Adrenal gland (tissue), 5 donors: Measurements from ENCODE around the gene PPOX.

Experiments used
- CTCF ChIP-seq, 6 experiments: fragments of 450-650 bp in 4 of 6; fragments of 200-600 bp in 2 of 6; sonication (generic) in 1 of 6; IDR thresholded peaks; 1 replicate in 5 of 6; 2 replicates in 1 of 6; pipeline versions ENCODE4 v1.5.1 to v1.8.0; 2016 to 2021; ENCODE audit warnings: antibody characterized with exemption in 6 of 6, mild to moderate bottlenecking in 2 of 6, moderate library complexity in 1 of 6
- POLR2A ChIP-seq, 2 donors: fragments of 450-650 bp; IDR thresholded peaks; one replicate each; pipeline ENCODE4 v1.6.1; 2017; ENCODE audit warnings: antibody characterized with exemption in 2 of 2, mild to moderate bottlenecking in 2 of 2, moderate library complexity in 1 of 2
- donor health status: DM: no; HTN: no; CAD: no.

- TF ChIP-seq POLR2A (IDR thresholded peaks at IDR 0.05) (no peak), CTCF (IDR thresholded peaks at IDR 0.05) (no peak)
Observed at GRCh38 chr1:161159913-161160243, 6.3 kb upstream of the PPOX start.
